GM10248 (cell line): Measurements from ENCODE around the gene NUDT22.

Experiments
- CTCF ChIA-PET: fragments of 300-600 bp; sonication (Branson Sonifier 250); formaldehyde crosslinking; extraction: SDS; loops from one replicate; lab custom pipeline; 2021; ENCODE audit warnings: antibody characterized with exemption; lab: Yijun Ruan, JAX
- POLR2A ChIA-PET: fragments of 350-650 bp; sonication (Branson Sonifier 250); formaldehyde crosslinking; extraction: SDS; loops from one replicate; lab custom pipeline; 2020; ENCODE audit warnings: antibody characterized with exemption; lab: Yijun Ruan, JAX
- DNase-seq: peaks from one replicate; pipeline ENCODE4 v3.0.0; 2012; ENCODE audit errors: extremely low spot score
- TF ChIP-seq, protein P1 (sequence below): IDR thresholded peaks from 2 replicates; pipeline ENCODE4 v1.5.1; 2012; ENCODE audit warnings: mild to moderate bottlenecking, low read depth; ENCODE audit errors: extremely low read depth, missing control alignments, control extremely low read depth

Gene NUDT22

GRCh38 chr11:64263021-64263946 lies 37.2 kb downstream of the NUDT22 start:
- TF ChIP-seq, protein P1, sequence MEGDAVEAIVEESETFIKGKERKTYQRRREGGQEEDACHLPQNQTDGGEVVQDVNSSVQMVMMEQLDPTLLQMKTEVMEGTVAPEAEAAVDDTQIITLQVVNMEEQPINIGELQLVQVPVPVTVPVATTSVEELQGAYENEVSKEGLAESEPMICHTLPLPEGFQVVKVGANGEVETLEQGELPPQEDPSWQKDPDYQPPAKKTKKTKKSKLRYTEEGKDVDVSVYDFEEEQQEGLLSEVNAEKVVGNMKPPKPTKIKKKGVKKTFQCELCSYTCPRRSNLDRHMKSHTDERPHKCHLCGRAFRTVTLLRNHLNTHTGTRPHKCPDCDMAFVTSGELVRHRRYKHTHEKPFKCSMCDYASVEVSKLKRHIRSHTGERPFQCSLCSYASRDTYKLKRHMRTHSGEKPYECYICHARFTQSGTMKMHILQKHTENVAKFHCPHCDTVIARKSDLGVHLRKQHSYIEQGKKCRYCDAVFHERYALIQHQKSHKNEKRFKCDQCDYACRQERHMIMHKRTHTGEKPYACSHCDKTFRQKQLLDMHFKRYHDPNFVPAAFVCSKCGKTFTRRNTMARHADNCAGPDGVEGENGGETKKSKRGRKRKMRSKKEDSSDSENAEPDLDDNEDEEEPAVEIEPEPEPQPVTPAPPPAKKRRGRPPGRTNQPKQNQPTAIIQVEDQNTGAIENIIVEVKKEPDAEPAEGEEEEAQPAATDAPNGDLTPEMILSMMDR: no peak
- POLR2A ChIA-PET: no interaction called here
- no peak for DNase-seq
- CTCF ChIA-PET: interaction anchor here (1.4 to 14.6 kb wide), 4 partner anchors 9 to 59 kb away, joined by 4 to 134 read pairs (median 6); partner anchors contain the start of genes CATSPERZ and PLCB3

DNA sequence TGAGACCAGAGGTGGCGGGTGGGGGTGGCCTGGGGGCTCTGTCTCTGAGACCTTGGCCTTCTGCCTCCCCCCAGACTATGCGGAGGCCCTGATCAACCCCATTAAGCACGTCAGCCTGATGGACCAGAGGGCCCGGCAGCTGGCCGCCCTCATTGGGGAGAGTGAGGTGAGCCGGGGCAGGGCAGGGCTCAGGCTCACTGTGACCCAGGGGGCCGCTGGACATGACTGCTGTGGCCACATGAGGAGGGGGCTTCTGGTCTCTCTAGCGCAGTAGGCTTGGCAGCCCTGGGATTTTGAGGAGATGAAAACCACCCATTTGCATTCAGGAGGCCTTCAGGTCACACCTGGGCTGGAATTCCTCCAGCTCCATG lies 37.9 kb downstream of the NUDT22 start:
- DNase-seq: no peak
- POLR2A ChIA-PET: no interaction called here
- CTCF ChIA-PET: interaction anchor here (1.4 to 14.6 kb wide), 4 partner anchors 10 to 60 kb away, joined by 3 to 134 read pairs (median 4); partner anchors contain the start of gene PLCB3
- TF ChIP-seq, protein P1: no peak

DNA sequence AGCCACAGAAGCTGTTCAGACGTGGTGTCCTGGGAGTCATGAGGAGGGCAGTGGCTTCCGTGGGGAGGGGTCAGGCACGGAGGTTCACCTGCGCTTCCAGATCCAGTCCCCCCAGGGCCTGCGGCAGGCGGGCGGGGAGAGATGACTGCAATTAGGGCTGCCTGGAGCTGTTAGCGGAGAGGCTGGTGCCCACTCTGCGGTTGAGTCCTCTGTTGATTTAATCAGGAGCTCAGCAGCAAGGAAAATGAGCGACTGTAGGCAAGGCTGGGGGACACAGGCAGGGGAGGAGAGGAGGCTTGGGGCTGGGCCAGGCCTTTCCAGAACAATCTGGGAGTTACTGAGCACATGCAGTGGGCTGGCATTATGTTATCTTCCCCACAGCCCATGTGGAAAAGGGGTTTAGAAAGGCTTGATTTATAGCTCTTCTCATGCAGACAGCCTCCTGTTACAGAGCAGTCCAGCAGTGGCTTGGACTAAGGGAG lies 38.3 kb downstream of the NUDT22 start:
- ChIA-PET POLR2A (no interaction called here), CTCF (interaction anchor here (1.4 to 14.6 kb wide), 3 partner anchors 14 to 60 kb away, joined by 3 to 134 read pairs (median 5); partner anchors contain the start of gene PLCB3)
- TF ChIP-seq, protein P1: no peak
- DNase-seq: no peak

GRCh38 chr11:64265176-64266160 lies 39.4 kb downstream of the NUDT22 start:
- POLR2A ChIA-PET: interaction anchor here (0.5 to 0.7 kb wide), 3 partner anchors 20 to 1660 kb away, joined by 3 read pairs; no protein-coding TSS in a partner anchor
- TF ChIP-seq, protein P1: no peak
- no peak for DNase-seq
- CTCF ChIA-PET: interaction anchor here (1.3 to 14.6 kb wide), 3 partner anchors 15 to 21 kb away, joined by 3 to 134 read pairs (median 3); partner anchors contain the start of gene PLCB3

- POLR2A ChIA-PET: no interaction called here
- TF ChIP-seq, protein P1: no peak
- DNase-seq: no peak
- CTCF ChIA-PET: interaction anchor here (1.3 to 15.3 kb wide), 3 partner anchors 16 to 37 kb away, joined by 3 to 164 read pairs (median 134); partner anchors contain the start of genes CATSPERZ, ESRRA and PLCB3
Observed at GRCh38 chr11:64266339-64266738, 40.3 kb downstream of the NUDT22 start.
